OCI-LY7 (cell line): ENCODE data around the gene SKA1. TPM values are rescaled to one million over a fixed set of nuclear protein-coding genes. Genes with fewer than 3 reads are reported as not detected.
"Not testable (repeated sequence)": the region's sequence is repeated elsewhere in the genome, so short reads cannot be mapped to it uniquely, and the experiment has no call there.

Source experiments
- BruUV-seq: library from RNA; stranded (reverse); fragments of 400-500 nt; replicated peaks from 2 replicates; lab custom pipeline; 2021; lab: Mats Ljungman, UMichigan
- CTCF ChIA-PET: fragments of 300-600 bp; sonication (Branson Sonifier 250); formaldehyde crosslinking; loops from one replicate; lab custom pipeline; 2022; ENCODE audit warnings: antibody characterized with exemption; ENCODE audit not compliant: unreplicated experiment; lab: Charles Lee
- POLR2A ChIA-PET: fragments of 300-600 bp; sonication (Branson Sonifier 250); formaldehyde crosslinking; loops from one replicate; lab custom pipeline; 2022; ENCODE audit warnings: antibody characterized with exemption; lab: Charles Lee
- DNase-seq: peaks from one replicate; pipeline ENCODE4 v3.0.0-alpha.2; 2015; ENCODE audit warnings: low spot score
- H2AFZ ChIP-seq: fragments of 200-600 bp; sonication (generic), shearing (Covaris generic); 2 replicates; pipeline ENCODE4 v1.6.1; 2014; ENCODE audit warnings: mild to moderate bottlenecking, antibody characterized with exemption, low read length, moderate library complexity
- H3K27ac ChIP-seq: fragments of 200-600 bp; sonication (generic); 2 replicates; pipeline ENCODE4 v1.5.1; 2014; ENCODE audit warnings: mixed run types, low read depth, mild to moderate bottlenecking, moderate library complexity, low read length, inconsistent platforms; ENCODE audit not compliant: poor library complexity, severe bottlenecking
- H3K36me3 ChIP-seq: fragments of 200-600 bp; sonication (generic); 2 replicates; pipeline ENCODE4 v1.6.1; 2014; ENCODE audit warnings: mild to moderate bottlenecking, antibody characterized with exemption, low read length, moderate library complexity, mixed read lengths; ENCODE audit not compliant: insufficient read depth
- H3K4me1 ChIP-seq: fragments of 200-600 bp; sonication (generic); 2 replicates; pipeline ENCODE4 v1.5.1; 2014; ENCODE audit warnings: mild to moderate bottlenecking, low read length; ENCODE audit not compliant: insufficient read depth, poor library complexity, severe bottlenecking
- H3K4me2 ChIP-seq: fragments of 200-600 bp; sonication (generic); 2 replicates; pipeline ENCODE4 v1.6.1; 2014; ENCODE audit warnings: mild to moderate bottlenecking, low read length
- H3K4me3 ChIP-seq: fragments of 200-600 bp; sonication (generic); 2 replicates; pipeline ENCODE4 v1.5.1; 2014; ENCODE audit warnings: mild to moderate bottlenecking, low read depth, low read length; ENCODE audit not compliant: poor library complexity, severe bottlenecking
- H3K79me2 ChIP-seq: fragments of 200-600 bp; sonication (generic); 2 replicates; pipeline ENCODE4 v1.6.1; 2016; ENCODE audit warnings: low read depth, mild to moderate bottlenecking, low read length, moderate library complexity, mixed read lengths; ENCODE audit not compliant: insufficient read depth
- H3K9me2 ChIP-seq: fragments of 200-600 bp; sonication (generic); 2 replicates; pipeline ENCODE4 v1.6.1; 2016; ENCODE audit warnings: mild to moderate bottlenecking, low read length, mixed read lengths; ENCODE audit not compliant: insufficient read depth
- H3K9me3 ChIP-seq: fragments of 200-600 bp; sonication (generic); 2 replicates; pipeline ENCODE4 v1.6.1; 2014; ENCODE audit warnings: mild to moderate bottlenecking, mixed run types, low read length, mixed read lengths
- H4K20me1 ChIP-seq: fragments of 200-600 bp; sonication (generic); 2 replicates; pipeline ENCODE4 v1.6.1; 2014; ENCODE audit warnings: mild to moderate bottlenecking, antibody characterized with exemption, low read length, moderate library complexity, mixed read lengths; ENCODE audit not compliant: insufficient read depth
- EZH2phosphoT487 ChIP-seq: fragments of 200-600 bp; sonication (generic); IDR thresholded peaks from 2 replicates; pipeline ENCODE4 v1.6.1; 2018; ENCODE audit warnings: low read depth, borderline replicate concordance, mild to moderate bottlenecking, mixed run types, antibody characterized with exemption, low read length, moderate library complexity, mixed read lengths
- intact Hi-C: fragments of 100-400 bp; cut with micrococcal nuclease; formaldehyde crosslinking; loops from one replicate; pipeline ENCODE4 v1.10.0; 2022; ENCODE audit not compliant: unreplicated experiment
- total RNA-seq, 2 experiments: library from RNA; depleted of rRNA in 1 of 2; stranded (reverse); fragments of >200 nt in 1 of 2; shearing (Covaris generic) in 1 of 2; gene quantifications; 2 replicates each; pipeline ENCODE4 v1.2.3, GENCODE V29; 2014 to 2022
- TF ChIP-seq, protein P1 (sequence below): fragments of 200-600 bp; sonication (generic); conservative IDR thresholded peaks from 2 replicates; pipeline ENCODE4 v1.5.1; 2014; ENCODE audit warnings: mild to moderate bottlenecking, antibody characterized with exemption, low read length, moderate library complexity, mixed read lengths

The SKA1 gene
- total RNA-seq, 2 experiments from 2014 or later: 28.8 to 29.2 TPM

DNA sequence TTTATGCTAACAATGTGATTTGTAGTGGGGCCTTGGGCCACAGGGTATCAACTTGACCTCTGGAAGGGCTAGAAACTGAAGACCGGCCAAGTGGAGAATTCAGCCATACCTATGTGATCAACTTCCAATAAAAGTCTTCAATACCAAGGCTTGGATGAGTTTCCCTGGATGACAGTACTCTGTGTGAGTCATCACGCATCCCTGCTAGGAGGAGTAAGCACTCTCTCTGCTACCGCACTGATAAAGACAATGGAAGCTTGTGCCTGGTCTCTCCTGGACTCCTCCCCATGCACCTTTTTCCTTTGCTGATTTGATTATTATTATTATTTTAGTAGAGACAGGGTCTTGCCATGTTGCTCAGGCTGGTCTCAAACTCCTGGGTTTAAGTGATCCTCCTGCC, 58.1 kb downstream of the SKA1 start:
- H3K9me3 ChIP-seq: no peaks in the 10 kb centered on the region
- BruUV-seq: no TSS peak
- POLR2A ChIA-PET: interaction anchor here (0.6 kb wide), 1 partner anchor 17 kb away, joined by 3 read pairs; no protein-coding TSS in a partner anchor
- no peak overlapping the region for H3K4me3 ChIP-seq
- no peak for DNase-seq
- intact Hi-C loops: loop anchor here (5.0 kb wide), 1 partner anchor 421 kb away; no protein-coding TSS in a partner anchor
- H4K20me1 ChIP-seq: no peaks in the 10 kb centered on the region
- CTCF ChIA-PET: no interaction called here
- H3K4me2 ChIP-seq: no peak overlapping the region
- TF ChIP-seq, protein P1, sequence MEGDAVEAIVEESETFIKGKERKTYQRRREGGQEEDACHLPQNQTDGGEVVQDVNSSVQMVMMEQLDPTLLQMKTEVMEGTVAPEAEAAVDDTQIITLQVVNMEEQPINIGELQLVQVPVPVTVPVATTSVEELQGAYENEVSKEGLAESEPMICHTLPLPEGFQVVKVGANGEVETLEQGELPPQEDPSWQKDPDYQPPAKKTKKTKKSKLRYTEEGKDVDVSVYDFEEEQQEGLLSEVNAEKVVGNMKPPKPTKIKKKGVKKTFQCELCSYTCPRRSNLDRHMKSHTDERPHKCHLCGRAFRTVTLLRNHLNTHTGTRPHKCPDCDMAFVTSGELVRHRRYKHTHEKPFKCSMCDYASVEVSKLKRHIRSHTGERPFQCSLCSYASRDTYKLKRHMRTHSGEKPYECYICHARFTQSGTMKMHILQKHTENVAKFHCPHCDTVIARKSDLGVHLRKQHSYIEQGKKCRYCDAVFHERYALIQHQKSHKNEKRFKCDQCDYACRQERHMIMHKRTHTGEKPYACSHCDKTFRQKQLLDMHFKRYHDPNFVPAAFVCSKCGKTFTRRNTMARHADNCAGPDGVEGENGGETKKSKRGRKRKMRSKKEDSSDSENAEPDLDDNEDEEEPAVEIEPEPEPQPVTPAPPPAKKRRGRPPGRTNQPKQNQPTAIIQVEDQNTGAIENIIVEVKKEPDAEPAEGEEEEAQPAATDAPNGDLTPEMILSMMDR: no peak
- TF ChIP-seq EZH2phosphoT487: no peak
- H3K79me2 ChIP-seq: no peaks in the 10 kb centered on the region
- H3K36me3 ChIP-seq: no peaks in the 10 kb centered on the region
- no peaks in the 10 kb centered on the region for H3K9me2 ChIP-seq
- no peak overlapping the region for H2AFZ ChIP-seq
- no peaks in the 10 kb centered on the region for H3K4me1 ChIP-seq
- H3K27ac ChIP-seq: no peak overlapping the region

DNA sequence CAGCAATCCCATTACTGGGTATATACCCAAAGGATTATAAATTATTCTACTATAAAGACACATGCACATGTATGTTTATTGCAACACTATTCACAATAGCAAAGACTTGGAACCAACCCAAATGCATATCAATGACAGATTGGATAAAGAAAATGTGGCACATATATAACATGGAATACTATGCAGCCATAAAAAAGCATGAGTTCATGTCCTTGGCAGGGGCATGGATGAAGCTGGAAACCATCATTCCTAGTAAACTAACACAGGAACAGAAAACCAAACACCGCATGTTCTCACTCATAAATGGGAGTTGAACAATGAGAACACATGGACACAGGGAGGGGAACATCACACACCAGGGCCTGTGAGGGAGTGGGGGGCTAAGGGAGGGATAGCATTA, 61.9 kb downstream of the SKA1 start:
- H4K20me1 ChIP-seq, intact Hi-C loops, H3K9me3 ChIP-seq, BruUV-seq, H3K9me2 ChIP-seq, H3K27ac ChIP-seq, H2AFZ ChIP-seq, H3K4me3 ChIP-seq, H3K4me1 ChIP-seq, H3K79me2 ChIP-seq, CTCF ChIA-PET, H3K4me2 ChIP-seq, POLR2A ChIA-PET, H3K36me3 ChIP-seq, DNase-seq: not testable (repeated sequence)

DNA sequence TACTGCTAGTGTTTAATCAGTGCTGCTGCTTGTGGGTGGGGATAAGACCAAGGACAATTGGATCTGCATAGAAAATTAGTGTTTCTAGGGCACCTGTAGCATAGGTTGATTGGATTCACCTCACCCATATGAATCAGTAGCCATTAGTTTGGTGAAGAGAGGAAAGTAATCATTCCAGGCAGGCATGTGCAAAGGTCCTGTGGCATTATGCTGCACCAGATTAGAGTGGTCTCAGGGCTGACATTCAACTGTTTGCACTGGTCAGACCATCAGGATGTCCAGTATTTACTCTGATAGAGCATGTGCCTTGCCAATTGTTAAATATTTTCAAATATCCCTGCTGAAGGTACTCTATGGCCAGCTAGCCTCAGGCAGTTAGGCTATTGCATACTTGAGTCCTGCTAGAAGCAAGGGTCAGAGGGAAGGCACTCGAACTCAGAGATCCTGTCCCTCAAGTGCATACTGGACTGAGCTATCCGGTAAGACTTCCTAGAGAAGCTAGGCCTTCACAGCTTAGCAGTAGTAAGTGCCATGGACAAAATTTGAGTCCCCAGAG, 64.7 kb downstream of the SKA1 start:
- no peak overlapping the region for H3K27ac ChIP-seq
- intact Hi-C loops: no loop called here
- H2AFZ ChIP-seq: no peak overlapping the region
- ChIA-PET POLR2A (no interaction called here), CTCF (no interaction called here)
- DNase-seq: no peak
- H3K9me3 ChIP-seq: no peaks in the 10 kb centered on the region
- no peak overlapping the region for H3K4me2 ChIP-seq
- no peaks in the 10 kb centered on the region for H3K79me2 ChIP-seq
- no peaks in the 10 kb centered on the region for H3K4me1 ChIP-seq
- no peaks in the 10 kb centered on the region for H3K9me2 ChIP-seq
- TF ChIP-seq, protein P1: no peak
- no peak for TF ChIP-seq EZH2phosphoT487
- H3K4me3 ChIP-seq: no peak overlapping the region
- BruUV-seq: no TSS peak
- H4K20me1 ChIP-seq: no peaks in the 10 kb centered on the region
- H3K36me3 ChIP-seq: no peaks in the 10 kb centered on the region
